ENCODE results near the gene ETV1.

ETV1 gene

GRCh38 chr7:13882051-13882450 is 107.4 kb downstream of the ETV1 start:
- TF ChIP-seq MYC (IDR thresholded peaks at IDR 0.05; ENCODE audit: low read depth, low read length) (no peak), MAX (IDR thresholded peaks at IDR 0.05; ENCODE audit: low read depth, low read length) (no peak), POLR2A (IDR thresholded peaks at IDR 0.05; ENCODE audit: extremely low read depth, insufficient read length) (no peak)
- TF ChIP-seq, protein P1, sequence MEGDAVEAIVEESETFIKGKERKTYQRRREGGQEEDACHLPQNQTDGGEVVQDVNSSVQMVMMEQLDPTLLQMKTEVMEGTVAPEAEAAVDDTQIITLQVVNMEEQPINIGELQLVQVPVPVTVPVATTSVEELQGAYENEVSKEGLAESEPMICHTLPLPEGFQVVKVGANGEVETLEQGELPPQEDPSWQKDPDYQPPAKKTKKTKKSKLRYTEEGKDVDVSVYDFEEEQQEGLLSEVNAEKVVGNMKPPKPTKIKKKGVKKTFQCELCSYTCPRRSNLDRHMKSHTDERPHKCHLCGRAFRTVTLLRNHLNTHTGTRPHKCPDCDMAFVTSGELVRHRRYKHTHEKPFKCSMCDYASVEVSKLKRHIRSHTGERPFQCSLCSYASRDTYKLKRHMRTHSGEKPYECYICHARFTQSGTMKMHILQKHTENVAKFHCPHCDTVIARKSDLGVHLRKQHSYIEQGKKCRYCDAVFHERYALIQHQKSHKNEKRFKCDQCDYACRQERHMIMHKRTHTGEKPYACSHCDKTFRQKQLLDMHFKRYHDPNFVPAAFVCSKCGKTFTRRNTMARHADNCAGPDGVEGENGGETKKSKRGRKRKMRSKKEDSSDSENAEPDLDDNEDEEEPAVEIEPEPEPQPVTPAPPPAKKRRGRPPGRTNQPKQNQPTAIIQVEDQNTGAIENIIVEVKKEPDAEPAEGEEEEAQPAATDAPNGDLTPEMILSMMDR (IDR thresholded peaks at IDR 0.05; ENCODE audit: low read depth, low read length): no peak
- no peak overlapping the region for H3K4me3 ChIP-seq (ENCODE audit: low read depth, low read length)
- no peak for DNase-seq (ENCODE audit: low read depth)

GRCh38 chr7:13880789-13881188 is 108.7 kb downstream of the ETV1 start:
- no peak for DNase-seq (ENCODE audit: low read depth)
- no peak overlapping the region for H3K4me3 ChIP-seq (ENCODE audit: low read depth, low read length)
- no peak for TF ChIP-seq POLR2A (IDR thresholded peaks at IDR 0.05; ENCODE audit: extremely low read depth, insufficient read length)
- no peak for TF ChIP-seq MAX (IDR thresholded peaks at IDR 0.05; ENCODE audit: low read depth, low read length)
- TF ChIP-seq, protein P1 (IDR thresholded peaks at IDR 0.05; ENCODE audit: low read depth, low read length): no peak
- no peak for TF ChIP-seq MYC (IDR thresholded peaks at IDR 0.05; ENCODE audit: low read depth, low read length)

DNA sequence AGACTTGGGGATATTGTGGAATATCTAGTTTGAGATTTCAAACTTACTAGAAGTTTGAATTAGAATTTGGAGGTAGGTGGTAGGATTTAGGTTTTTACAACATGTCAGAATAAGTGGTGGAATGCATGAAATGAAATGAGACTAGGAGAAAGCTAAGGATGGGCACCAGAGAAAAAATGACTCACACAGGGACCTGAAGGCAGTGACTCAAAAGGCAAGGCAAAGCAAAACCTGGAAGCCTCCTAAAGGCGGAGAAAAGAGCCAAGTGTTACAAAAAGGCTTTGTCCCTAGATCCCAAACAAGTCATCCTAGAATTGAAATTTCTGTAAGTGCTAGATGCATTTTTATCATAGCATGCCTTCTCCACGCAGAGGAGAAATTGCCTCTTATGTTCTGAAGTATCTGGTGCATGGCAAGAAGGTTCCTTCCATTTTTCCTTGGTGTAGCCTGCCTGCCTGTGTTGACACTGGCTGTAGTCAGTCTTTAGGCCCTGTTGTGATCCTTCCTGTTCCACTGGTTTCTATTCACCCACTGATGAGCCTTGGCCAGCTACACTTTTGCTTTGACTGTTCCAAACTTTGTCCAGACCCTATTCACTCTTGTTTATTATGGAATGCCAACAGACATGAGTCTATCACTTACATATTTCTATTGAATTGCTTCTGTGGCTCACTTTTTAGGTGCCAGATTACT is 109.3 kb downstream of the ETV1 start:
- DNase-seq (ENCODE audit: low read depth): no peak
- H3K4me3 ChIP-seq (ENCODE audit: low read depth, low read length): no peak overlapping the region

GRCh38 chr7:13879143-13879542 is 110.3 kb downstream of the ETV1 start:
- H3K4me3 ChIP-seq (ENCODE audit: low read depth, low read length): no peak overlapping the region
- no peak for DNase-seq (ENCODE audit: low read depth)
- TF ChIP-seq, protein P1 (IDR thresholded peaks at IDR 0.05; ENCODE audit: low read depth, low read length): no peak
- TF ChIP-seq POLR2A (IDR thresholded peaks at IDR 0.05; ENCODE audit: extremely low read depth, insufficient read length) (no peak), MYC (IDR thresholded peaks at IDR 0.05; ENCODE audit: low read depth, low read length) (no peak), MAX (IDR thresholded peaks at IDR 0.05; ENCODE audit: low read depth, low read length) (no peak)

More for the DNA sequence above, 109.3 kb downstream of the ETV1 start:
- TF ChIP-seq MAX (IDR thresholded peaks at IDR 0.05; ENCODE audit: low read depth, low read length) (no peak), POLR2A (IDR thresholded peaks at IDR 0.05; ENCODE audit: extremely low read depth, insufficient read length) (no peak)
- TF ChIP-seq, protein P1 (IDR thresholded peaks at IDR 0.05; ENCODE audit: low read depth, low read length): no peak

GRCh38 chr7:13878154-13878553 is 111.3 kb downstream of the ETV1 start:
- no peak overlapping the region for H3K4me3 ChIP-seq (ENCODE audit: low read depth, low read length)
- no peak for DNase-seq (ENCODE audit: low read depth)
- TF ChIP-seq POLR2A (IDR thresholded peaks at IDR 0.05; ENCODE audit: extremely low read depth, insufficient read length) (no peak), MYC (IDR thresholded peaks at IDR 0.05; ENCODE audit: low read depth, low read length) (no peak), MAX (IDR thresholded peaks at IDR 0.05; ENCODE audit: low read depth, low read length) (no peak)
- TF ChIP-seq, protein P1 (IDR thresholded peaks at IDR 0.05; ENCODE audit: low read depth, low read length): no peak

Data from NB4 (cell line).